GM21723 (cell line): ENCODE measurements around the gene CUBN.

Experiments
- ATAC-seq: cut with Tn5 transposase; IDR thresholded peaks from one replicate; pipeline ENCODE4 v1.9.1; 2021; ENCODE audit warnings: mild to moderate bottlenecking, moderate library complexity; ENCODE audit not compliant: unreplicated experiment

Gene CUBN

DNA sequence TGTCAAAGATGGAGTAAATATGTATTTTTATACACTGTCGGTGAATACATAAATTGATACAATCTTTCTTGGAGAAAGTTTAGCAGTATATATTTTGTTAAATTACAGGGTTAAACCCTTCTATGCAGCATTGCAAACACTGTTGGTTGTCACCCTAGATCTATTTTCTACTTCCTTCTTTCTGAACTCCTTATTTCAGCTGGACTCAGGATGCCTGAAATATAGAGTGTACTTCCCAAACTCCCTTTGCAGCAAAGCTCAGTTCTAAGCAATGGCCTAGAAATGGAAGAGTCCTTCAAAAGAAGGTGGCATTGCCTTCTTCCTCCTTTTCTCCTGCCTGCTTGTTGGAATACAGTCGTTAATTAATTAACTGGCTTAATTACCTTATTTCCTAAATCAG, 20.6 kb downstream of the CUBN start:
- ATAC-seq = no peak

DNA sequence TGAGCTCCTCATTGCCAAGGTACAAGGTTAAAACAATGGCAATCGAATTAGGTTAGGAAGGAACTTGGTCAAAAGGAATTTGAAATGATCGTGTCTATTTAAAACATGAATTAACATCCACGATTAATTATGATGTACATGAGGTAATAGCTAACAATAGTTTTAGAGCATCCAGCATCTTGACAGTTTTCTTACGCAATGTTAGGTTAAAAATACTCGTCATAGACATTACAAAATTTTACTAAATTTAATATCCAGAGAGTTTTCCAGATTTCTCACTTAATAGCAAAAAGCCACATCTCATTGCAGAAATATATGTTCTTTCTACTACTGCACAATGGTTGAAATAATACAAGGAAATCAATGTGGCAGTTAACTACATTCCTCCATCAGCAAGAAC, 22.6 kb downstream of the CUBN start:
- ATAC-seq = no peak

DNA sequence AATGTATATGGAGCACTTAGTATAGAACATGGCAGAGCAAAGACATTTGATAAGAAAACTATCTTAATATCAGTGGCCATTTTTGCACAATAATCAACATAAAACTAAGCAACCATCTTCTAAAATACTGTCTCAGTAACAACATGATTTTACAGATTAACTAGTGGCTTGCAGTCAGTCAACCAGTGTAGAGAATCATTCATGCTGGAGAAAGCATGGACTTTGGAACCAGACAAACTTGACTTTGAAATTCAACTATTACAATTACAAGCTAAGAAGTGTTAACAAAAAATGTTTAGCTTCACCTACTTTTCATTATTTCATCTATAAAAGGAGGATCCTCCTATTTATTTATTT, 27.7 kb downstream of the CUBN start:
- ATAC-seq = no peak

DNA sequence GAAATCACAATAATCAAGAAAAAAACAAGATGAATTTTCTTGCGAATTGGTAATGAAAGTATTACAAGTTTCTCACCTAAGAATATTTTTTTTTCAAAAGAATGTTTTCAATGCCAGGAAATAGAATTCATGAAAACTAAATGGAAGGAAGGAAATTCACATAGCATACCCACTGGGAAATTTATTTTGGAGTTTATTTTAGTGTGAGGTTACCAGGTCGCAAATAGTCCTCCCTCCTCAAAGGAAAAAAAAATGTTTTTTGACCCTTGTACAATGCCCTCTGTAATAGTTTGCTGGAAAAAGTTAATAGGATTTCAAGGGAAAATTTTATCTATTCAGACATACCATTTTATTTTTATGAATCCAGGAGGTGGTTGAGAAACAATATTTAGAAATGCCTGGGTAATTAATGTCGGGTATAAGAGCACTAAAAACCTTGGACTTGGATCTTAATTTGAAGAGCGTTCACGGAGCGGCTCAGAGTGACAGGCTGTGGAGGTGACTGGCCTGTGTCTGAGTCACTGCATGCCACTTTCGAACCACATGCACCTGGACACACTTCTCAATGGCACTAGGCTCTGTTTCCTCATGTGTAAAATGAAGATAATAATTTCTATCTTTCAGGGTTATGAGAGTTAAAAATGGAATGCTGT, 28.2 kb downstream of the CUBN start:
- no peak for ATAC-seq

DNA sequence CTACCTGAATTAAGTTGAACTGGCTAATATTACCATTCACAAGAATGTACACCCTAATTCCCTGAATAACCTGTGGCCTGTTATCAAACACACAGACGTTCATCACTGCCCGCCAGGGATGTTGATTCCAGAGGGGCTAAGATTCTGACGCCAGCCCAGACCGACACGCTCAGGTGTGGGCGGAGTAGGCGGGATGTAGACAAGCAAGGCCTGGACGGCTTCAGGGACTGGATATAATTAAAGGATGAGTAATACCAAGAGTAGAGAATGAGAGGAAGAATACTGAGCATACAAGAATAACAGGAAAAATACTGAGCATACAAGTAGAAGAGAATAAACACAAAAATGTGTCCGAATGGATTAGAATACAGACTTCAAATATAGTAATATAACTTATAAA, 29.0 kb downstream of the CUBN start:
- ATAC-seq = no peak

DNA sequence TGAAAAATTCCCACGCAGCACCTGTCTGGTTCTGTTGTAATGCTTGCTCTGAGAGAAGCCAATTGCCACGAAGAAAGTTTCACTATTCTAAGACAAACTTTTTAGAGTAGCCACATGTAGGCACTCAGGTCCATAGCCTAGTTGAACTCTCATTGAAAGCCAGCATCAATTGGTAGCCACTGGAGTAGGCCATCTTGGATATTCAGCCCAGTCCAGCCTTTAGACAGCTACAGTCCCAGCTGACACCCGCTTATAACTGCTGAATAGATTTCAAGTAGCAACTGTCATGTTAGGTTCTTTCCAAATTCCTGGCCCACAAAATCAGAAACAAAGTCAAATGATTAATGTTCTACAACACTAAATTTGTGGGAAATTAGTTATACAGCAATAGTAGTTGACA, 31.6 kb downstream of the CUBN start:
- no peak for ATAC-seq

DNA sequence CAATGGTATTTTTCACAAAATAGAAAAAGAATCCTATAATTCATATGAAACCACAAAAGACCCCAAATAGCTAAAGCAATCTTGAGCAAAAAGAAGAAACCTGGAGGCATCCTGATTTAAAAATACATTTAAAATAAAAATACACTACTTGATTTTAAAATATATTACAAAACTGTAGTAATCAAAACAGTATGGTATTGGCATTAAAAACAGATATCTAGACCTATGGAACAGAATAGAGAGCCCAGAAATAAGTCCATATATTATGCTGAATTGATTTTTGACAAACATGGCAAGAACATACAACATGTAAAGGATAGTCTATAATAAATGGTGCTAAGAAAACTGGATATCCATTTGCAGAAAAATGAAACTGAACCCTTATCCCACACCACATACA, 34.8 kb downstream of the CUBN start:
- ATAC-seq = no peak

DNA sequence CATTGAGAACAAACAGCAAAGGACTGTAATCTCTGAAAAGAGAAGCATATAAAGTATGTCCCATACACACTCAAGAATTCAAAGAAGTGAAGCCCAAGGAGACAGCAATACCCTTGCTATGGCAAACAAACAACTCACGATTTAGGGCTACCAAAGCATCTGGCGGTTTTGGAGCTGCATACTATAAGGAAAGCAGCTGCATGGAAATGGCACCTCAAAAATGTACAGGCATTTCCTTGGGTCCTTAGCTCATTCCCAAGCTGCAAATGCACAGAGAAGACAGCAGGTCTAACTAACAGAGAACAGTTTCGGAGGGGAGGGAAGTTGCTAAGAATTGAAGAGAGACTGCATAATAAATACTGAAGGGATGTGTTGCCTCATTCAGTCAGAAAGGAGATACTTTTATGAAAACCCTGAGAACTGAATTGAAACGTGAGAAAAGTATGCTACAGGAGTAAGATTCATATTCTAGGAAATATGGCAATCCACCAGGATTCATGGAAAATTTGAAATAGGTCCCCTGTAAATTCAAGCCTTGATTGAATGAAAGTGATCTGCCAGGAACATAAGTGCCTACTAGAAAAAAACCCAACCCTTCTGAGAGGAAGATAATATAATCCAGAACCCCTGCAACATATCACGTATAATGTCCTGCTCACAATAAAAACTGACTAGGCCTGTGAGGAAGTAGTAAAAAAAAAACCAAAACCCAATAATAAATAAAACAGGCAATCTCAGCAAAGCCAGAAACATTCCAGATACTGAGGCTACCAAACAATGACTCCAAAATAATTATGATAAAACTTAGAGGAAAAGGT, 36.4 kb downstream of the CUBN start:
- no peak for ATAC-seq

DNA sequence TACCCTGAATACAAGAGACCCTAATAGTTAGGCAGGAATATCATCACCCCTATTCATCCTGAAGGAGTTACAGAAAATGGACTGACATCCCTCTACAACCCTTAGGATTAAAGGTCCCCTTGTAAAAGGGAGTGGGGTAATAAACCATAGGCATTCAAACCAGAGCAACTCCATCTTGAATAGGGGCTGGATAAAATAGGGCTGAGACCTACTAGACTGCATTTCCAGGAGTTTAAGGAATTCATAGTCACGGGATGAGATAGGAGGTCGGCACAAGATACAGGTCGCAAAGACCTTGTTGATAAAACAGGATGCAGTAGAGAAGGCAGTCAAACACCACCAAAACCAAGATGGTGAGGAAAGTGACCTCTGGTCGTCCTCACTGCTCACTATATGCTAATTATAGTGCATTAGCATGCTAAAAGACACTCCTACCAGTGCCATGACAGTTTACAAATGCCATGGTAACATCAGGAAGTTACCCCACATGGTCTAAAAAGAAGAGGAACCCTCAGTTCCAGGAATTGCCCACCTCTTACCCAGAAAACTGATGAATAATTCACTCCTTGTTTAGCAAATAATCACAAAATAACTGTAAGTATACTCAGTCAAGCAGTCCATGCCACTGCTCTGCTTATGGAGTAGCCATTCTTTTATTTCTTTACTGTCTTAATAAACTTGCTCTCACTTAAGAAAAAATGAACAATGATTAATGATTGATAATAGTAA, 37.2 kb downstream of the CUBN start:
- no peak for ATAC-seq

DNA sequence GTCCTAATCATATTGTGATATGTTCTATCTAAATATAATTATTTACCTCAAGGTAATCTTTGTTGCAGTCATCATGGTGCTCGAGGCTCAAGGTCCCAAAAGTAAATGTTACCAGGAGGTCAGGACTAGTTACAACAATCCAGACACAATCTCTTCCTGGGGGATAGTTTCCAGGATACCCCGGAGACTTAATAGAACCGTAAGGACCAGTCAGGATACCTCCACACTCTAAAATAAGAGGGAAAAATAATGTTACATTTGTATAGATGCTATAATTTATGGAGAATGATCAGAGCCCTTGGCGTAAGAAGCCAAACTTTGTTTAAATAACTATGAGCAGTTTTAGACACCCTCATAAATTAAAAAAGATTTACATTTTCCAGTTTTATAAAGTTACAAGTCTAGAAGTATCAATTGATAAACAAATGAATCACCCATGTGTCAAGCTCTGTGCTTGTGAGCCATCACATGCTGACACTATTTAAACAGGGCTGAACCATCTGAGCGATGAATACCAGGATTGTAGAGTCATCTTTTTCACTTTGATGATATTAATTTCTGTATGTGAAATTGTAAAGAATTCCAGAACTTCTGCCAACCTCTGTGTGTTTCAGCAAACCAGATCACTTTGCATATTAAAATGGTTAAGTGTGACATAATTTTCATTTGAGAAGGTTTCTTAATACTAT, 41.3 kb downstream of the CUBN start:
- ATAC-seq = no peak

DNA sequence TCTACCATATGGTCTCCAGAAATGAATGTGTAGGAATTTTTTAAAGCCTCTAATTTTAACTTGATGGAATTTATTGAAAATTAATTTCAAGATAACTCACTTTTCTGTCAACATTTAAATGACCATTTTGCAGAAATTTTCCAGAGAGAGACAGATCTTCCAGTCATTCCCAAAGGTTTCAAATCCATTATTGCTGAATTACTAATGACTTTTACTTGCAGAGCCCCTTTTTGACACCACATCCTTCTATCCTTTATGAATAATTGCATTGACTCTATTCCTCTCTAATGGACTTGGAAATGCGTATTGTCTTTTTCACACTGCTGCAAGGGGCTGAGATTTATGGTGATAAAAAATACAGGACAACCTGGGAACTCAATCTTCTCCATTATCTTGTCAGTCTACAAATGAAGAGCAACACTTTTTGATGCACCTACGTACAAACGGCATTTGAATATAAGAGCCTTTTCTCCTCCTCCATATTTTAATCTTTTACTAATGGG, 42.7 kb downstream of the CUBN start:
- no peak for ATAC-seq

DNA sequence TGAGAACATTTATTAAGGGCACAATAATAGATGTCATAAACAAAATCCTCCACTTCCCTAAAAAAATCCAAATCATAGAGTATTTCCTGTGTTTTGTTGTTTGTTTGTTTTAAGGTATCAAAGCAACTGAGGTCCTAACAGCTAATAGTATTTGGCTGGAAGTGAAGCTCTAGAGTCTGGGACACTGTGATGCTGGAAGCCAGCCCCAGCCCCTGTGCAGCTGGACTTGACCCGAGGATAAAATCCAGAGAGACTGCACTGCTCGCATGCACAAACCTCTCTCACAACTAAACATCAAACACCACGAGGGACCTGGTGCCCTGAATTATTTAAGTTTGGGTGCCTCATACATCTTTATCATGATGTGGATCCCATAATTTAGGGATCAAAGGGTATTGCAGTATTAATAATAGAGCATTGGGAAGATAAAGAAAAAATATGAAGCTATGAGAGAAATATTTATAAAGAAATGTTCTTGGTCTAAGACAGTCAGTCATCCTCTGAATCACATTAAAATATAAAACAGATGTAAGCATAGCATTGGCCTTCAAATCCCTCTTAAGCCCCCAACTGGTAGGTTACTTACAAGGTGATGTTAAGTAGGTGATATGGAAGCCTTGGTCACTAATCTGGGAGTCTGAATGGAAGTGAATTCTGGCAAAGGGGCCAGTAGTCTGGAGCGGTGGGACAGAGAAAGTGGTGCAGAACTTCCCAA, 44.4 kb downstream of the CUBN start:
- no peak for ATAC-seq

DNA sequence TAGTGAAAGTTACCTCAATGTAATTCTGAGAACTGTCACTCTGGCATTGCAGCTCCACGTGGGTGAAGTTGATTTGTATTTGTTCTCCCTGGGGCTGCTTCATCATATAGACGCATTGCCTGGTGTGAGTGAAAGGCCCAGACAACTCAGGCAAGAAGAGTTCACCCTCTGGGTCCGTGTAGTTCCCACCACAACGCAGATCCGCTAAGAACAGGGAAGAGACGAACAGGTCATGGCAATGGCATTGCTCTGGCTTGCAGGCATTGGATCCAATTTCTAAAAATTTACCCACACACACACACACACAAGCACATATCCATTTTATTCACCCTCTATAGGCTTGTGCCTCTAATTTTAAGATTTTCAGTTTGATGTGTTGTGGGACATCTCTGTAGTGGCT, 45.4 kb downstream of the CUBN start:
- no peak for ATAC-seq

DNA sequence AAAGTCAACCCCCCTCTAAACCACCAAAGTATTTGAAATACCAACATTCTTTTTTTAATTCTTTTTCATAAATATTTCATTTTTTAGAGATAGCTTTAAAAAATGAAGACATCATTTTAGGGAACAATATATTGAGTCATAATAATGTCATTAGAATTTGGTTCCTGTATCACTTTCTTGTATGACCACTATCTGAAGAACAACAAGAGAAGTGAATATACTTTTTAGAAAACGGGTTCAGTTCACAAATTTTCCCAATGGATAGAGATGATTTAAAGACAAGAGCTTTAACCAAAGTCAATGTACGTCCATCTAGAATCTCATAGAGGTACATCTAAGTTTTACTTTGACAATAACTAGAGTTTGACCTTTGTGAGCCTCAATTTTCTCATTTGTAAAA, 48.2 kb downstream of the CUBN start:
- ATAC-seq = no peak

DNA sequence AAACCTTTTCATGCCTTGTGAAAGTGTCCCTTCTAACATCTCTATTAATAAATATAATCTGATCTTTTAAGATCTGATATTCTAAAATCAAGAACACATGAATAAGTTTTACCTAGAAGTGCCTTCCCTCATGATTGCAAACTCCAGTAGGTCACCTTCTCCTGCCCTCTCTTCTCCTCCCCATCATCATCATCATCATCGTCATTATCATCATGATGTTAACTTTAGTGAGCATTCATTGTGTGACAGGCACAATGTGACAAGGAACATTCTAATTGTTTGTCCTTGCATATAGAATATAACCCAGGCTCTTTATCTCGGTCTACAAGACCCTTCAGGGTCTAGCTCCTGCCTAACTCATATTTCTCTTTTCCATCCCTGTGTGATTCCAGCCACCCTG, 51.7 kb downstream of the CUBN start:
- no peak for ATAC-seq

DNA sequence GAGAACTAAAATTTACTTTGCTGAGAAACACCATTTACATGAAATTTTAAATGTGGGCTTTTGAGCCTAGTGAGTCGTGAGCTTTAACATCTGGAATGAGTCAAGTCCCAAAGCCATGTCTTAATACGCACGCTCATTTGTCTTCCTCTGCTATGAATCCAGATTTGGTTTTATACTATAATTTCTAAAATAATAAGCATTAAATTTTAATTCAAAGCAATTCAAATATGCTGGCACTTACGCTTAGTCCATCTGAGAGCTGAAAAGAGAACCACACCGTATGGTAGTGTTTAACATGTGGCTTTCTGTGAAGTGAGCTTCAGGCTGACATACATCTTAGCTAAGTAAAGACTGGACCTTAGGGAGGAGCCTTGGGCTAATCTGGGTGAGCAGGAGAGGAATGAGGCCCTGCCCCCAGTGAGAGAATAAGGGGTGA, 52.2 kb downstream of the CUBN start:
- ATAC-seq = no peak

DNA sequence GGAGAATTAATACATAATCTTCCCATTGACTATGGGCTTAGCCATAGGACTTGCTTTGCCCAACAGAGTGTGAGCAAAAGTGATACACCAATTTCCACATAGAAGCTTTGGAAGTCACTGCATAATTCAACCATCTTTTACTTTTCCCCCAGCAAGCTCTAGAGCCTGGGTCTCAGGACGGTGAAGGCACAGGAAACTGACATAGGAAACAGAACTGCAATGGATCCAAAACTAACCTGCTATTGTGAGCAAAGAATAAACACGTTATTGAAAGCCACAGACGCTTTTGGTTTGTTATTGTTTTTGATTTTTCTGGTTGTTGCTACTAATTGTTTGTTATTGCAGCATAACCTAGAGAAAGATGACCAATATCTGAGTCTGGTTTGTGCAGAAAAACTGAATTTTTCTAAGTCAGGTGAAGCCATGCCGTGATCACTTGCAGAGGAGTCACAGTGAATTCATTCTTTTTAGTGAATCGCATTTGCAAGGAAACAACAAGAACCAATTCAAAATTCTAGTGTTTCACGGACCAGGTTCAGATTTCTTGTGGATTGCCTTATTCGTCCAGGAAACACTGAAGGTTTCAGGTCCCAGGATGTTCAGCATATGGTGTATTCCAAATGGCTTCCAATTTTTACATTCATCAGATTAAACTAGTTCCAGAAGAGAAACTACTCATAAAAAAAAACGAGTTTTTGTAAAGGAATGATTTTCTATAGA, 52.8 kb downstream of the CUBN start:
- no peak for ATAC-seq

DNA sequence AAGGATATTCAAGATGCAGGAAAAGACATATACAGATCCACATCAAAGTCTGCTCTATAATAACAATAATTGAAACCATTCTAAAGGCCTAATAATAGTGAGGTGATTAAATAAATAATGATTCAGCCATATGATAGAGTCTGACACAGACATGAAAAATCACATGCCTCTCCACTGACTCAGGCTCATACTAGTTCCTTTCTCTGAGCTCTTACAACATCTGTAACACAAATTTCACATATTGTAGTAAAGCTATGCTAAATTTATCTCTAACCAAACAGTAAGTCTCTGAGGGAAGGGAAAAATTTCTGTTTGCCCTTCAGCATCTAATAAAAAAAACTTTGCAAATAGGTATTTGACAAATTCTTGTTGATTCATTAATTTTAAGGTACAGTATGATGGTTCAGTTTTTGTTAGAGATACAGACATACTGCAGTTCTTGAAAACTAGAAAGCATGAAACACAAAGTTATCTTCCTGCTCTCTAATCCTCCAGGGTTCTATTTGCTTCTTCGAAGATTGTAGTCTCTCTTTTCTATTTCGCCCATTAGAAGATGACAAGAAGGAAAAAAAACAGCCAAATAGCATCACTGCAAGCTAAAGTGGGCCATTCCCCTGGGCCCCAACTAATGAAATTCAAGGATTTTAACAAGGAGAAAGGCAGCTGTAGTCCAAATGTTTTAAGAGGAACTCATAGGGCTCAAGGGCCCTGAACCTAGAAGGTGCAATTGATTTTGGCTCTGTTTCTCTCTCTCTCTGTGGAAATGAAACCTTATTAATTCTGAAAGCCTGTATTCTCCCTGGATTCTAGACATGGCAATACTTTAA, 53.9 kb downstream of the CUBN start:
- no peak for ATAC-seq

DNA sequence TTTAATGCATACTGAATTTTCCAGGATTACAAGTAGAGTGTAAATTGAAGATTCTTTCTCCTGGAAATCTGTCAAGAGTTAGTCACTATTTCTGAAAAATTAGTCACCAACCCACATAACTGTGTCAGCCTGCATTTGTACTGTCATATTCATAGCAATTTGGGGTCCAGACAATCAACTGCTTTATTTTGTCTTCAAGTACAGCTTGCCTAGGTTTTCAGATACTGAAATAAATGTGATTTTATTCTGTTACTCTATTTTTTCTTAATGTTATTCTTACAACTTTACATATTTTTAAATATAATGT, 55.1 kb downstream of the CUBN start:
- no peak for ATAC-seq
